ENCODE results near the gene RABGAP1L. TPM values are rescaled to one million over a fixed set of nuclear protein-coding genes. Genes with fewer than 3 reads are reported as not detected.
A peak's percentile ranks its signal among the peaks of the same experiment; 100 is the strongest.

Gene RABGAP1L
- total and polyA plus RNA-seq, 2 of the 4 experiments (the other 2 are of a cell fraction) = 7.9 to 26.7 TPM

DNA sequence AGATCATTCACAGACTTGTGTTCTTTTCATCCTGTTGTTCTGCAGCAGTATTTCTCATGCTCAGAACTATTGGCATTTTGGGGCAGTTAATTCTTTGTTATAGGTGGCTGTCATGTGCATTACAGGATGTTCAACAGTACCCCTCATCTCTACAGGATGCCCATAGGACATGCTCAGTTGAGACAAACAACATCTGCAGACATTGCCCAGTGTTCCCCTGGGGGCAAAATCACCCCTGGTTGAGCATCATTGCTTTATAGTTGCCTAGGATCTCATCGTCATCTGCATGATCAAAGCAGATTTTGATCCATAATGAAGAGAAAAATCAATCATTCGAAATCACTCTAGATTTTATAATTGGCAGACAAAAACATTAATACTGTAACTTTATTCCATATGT is 617.9 kb downstream of the RABGAP1L start:
- H3K9ac ChIP-seq (ENCODE audit: low read depth, low read length) = no peak overlapping the region
- H4K8ac ChIP-seq (ENCODE audit: low read depth in 2 of 2, low read length in 2 of 2) = no peak overlapping the region
- H2BK20ac ChIP-seq (ENCODE audit: low read depth, low read length) = no peak overlapping the region
- no peak overlapping the region for H2BK5ac ChIP-seq (ENCODE audit: low read depth, low read length, poor library complexity, severe bottlenecking)
- H4K5ac ChIP-seq (ENCODE audit: low read depth, low read length) = no peak overlapping the region
- H3K56ac ChIP-seq (ENCODE audit: extremely low read depth, insufficient read depth, low read length) = no peak overlapping the region
- intact Hi-C loops (cut with micrococcal nuclease) = no loop called here
- no peak overlapping the region for H2BK120ac ChIP-seq (ENCODE audit: low read depth, low read length)
- no peak overlapping the region for H3K18ac ChIP-seq (ENCODE audit: low read depth, low read length)
- no CpG with 5 or more reads among the region's 2 CpGs for WGBS, 2 experiments (ENCODE audit: extremely low coverage in 2 of 2, insufficient read length in 1 of 2)
- H3K4me1 ChIP-seq (ENCODE audit: control insufficient read depth, insufficient read depth, low read length) = no peaks in the 10 kb centered on the region
- H3K23ac ChIP-seq (ENCODE audit: low read depth, low read length) = no peak overlapping the region
- H2AFZ ChIP-seq (replicated peaks; ENCODE audit: low read length, poor library complexity) = peak overlapping the region; percentile 23
- no peaks in the 10 kb centered on the region for H3K27me3 ChIP-seq (ENCODE audit: control insufficient read depth, insufficient read depth, low read length)
- H3K4ac ChIP-seq (ENCODE audit: low read depth, low read length) = no peak overlapping the region
- H2BK15ac ChIP-seq (ENCODE audit: low read depth, low read length) = no peak overlapping the region
- in situ Hi-C loops (cut with MboI; ENCODE audit: low sequenced_read_pairs) = loop anchor here (10.0 kb wide), 1 partner anchor 368 kb away; no protein-coding TSS in a partner anchor
- no peaks in the 10 kb centered on the region for H3K9me1 ChIP-seq (ENCODE audit: insufficient read depth, low read length)
- H3K4me2 ChIP-seq (ENCODE audit: low read depth, low read length) = no peak overlapping the region
- no peak overlapping the region for H2AK5ac ChIP-seq (ENCODE audit: low read depth, low read length)
- TF ChIP-seq RCOR1 (IDR thresholded peaks at IDR 0.05; ENCODE audit: insufficient replicate concordance, low read length) (no peak), MXI1 (IDR thresholded peaks at IDR 0.05; ENCODE audit: borderline replicate concordance, low read depth, low read length) (no peak), FOS (IDR thresholded peaks at IDR 0.05; ENCODE audit: low read depth, low read length) (no peak)
- H4K91ac ChIP-seq (ENCODE audit: insufficient read depth, low read depth, low read length) = no peak overlapping the region
- no peak overlapping the region for H3K27ac ChIP-seq (ENCODE audit: insufficient read depth, low read length)
- no peak overlapping the region for H3K14ac ChIP-seq (replicated peaks; ENCODE audit: low read depth, low read length)
- no peaks in the 10 kb centered on the region for H3K9me3 ChIP-seq (ENCODE audit: control insufficient read depth, insufficient read depth, low read length)
- POLR2A ChIA-PET (ENCODE audit: unreplicated experiment) = no interaction called here
- BruUV-seq (replicated peaks) = no TSS peak
- CTCF ChIA-PET = no interaction called here
- no peak for DNase-seq
- no peaks in the 10 kb centered on the region for H3K79me1 ChIP-seq (ENCODE audit: low read depth in 1 of 2, low read length in 2 of 2)
- no peak overlapping the region for H2AK9ac ChIP-seq (replicated peaks; ENCODE audit: low read depth, low read length, poor library complexity)
- no peak for ATAC-seq (ENCODE audit: low read depth)
- dilution Hi-C loops (cut with HindIII; ENCODE audit: low sequenced_read_pairs, unreplicated experiment) = no loop called here
- H3K4me3 ChIP-seq (ENCODE audit: insufficient read depth, low read depth, low read length) = no peak overlapping the region
- H4K20me1 ChIP-seq (ENCODE audit: insufficient read depth, low read length) = no peaks in the 10 kb centered on the region
- no peaks in the 10 kb centered on the region for H3K36me3 ChIP-seq (ENCODE audit: control insufficient read depth, insufficient read depth, low read length)
